HG03457 (cell line): Measurements from ENCODE around the gene HCLS1.
"Not testable (repeated sequence)": the region's sequence is repeated elsewhere in the genome, so short reads cannot be mapped to it uniquely, and the experiment has no call there.

Experiments
- ATAC-seq: cut with Tn5 transposase; IDR thresholded peaks from one replicate; pipeline ENCODE4 v1.9.1; 2021; ENCODE audit warnings: moderate number of reproducible peaks; ENCODE audit not compliant: unreplicated experiment

Gene HCLS1

GRCh38 chr3:121660356-121661171 is at the start of gene HCLS1:
HCLS1 (minus strand) TSS chr3:121660903; CDS start chr3:121658347, 2,556 bp downstream.
- peak; percentile 66 for ATAC-seq

- no peak for ATAC-seq
Measured at GRCh38 chr3:121710347-121710746, 49.6 kb upstream of the HCLS1 start.

- ATAC-seq, result no peak
Measured at GRCh38 chr3:121707531-121708273, 47.0 kb upstream of the HCLS1 start.

GRCh38 chr3:121705541-121705940 is 44.8 kb upstream of the HCLS1 start:
- ATAC-seq, result no peak

- ATAC-seq, result no peak
Measured at GRCh38 chr3:121703973-121704372, 43.3 kb upstream of the HCLS1 start.

- no peak for ATAC-seq
Measured at GRCh38 chr3:121698901-121699300, 38.2 kb upstream of the HCLS1 start.

- ATAC-seq, result no peak
Measured at GRCh38 chr3:121698476-121698875, 37.8 kb upstream of the HCLS1 start.

GRCh38 chr3:121696186-121696585 is 35.5 kb upstream of the HCLS1 start:
- ATAC-seq, result no peak

GRCh38 chr3:121692010-121692699 is 31.5 kb upstream of the HCLS1 start:
- ATAC-seq, result no peak

- ATAC-seq, result no peak
Measured at GRCh38 chr3:121690777-121691405, 30.2 kb upstream of the HCLS1 start.

GRCh38 chr3:121688747-121689146 is 28.0 kb upstream of the HCLS1 start:
- not testable (repeated sequence) for ATAC-seq

GRCh38 chr3:121681792-121682191 is 21.1 kb upstream of the HCLS1 start:
- ATAC-seq, result no peak

- ATAC-seq, result no peak
Measured at GRCh38 chr3:121677141-121677540, 16.4 kb upstream of the HCLS1 start.

- ATAC-seq, result no peak
Measured at GRCh38 chr3:121670676-121671075, 10.0 kb upstream of the HCLS1 start.

- ATAC-seq, result no peak
Measured at GRCh38 chr3:121667333-121667732, 6.6 kb upstream of the HCLS1 start.

- no peak for ATAC-seq
Measured at GRCh38 chr3:121665488-121665887, 4.8 kb upstream of the HCLS1 start.

GRCh38 chr3:121663171-121663847 is 2.6 kb upstream of the HCLS1 start:
- ATAC-seq, result no peak

GRCh38 chr3:121662742-121663141 is 2.0 kb upstream of the HCLS1 start:
- no peak for ATAC-seq

- ATAC-seq, result no peak
Measured at GRCh38 chr3:121661376-121661775, 673 bp upstream of the HCLS1 start.

- ATAC-seq, result no peak
Measured at GRCh38 chr3:121659586-121659985, 1.1 kb downstream of the HCLS1 start.
